A549 (cell line): ENCODE data around the gene NTF3. TPM values are rescaled to one million over a fixed set of nuclear protein-coding genes. Genes with fewer than 3 reads are reported as not detected.

ENCODE experiments used
- ATAC-seq, 2 experiments: fragments of 200-7000 bp in 1 of 2; fragments of >200 bp in 1 of 2; cut with Nextera tagmentation in 1 of 2; cut with Tn5 transposase in 1 of 2; 3 replicates each; pipeline versions ENCODE4 v1.8.0 to v1.9.1; 2018 to 2020; ENCODE audit warnings: mild to moderate bottlenecking in 1 of 2, moderate library complexity in 1 of 2
- CTCF ChIA-PET: fragments of 300-600 bp; sonication (Branson Sonifier 250); formaldehyde crosslinking; extraction: SDS; loops from one replicate; lab custom pipeline; 2021; ENCODE audit warnings: antibody characterized with exemption, inconsistent platforms; lab: Yijun Ruan, JAX
- POLR2A ChIA-PET: fragments of 350-600 bp; formaldehyde crosslinking; extraction: SDS; loops from one replicate; lab custom pipeline; 2021; ENCODE audit warnings: antibody characterized with exemption, inconsistent platforms; lab: Yijun Ruan, JAX
- DNase-seq, 2 experiments: peaks; one replicate each; pipeline versions ENCODE4 v3.0.0 to v3.0.0-alpha.2; 2011 to 2016; ENCODE audit warnings: low read depth in 1 of 2, low spot score in 1 of 2
- FAIRE-seq: peaks from 2 replicates; lab custom pipeline; 2011; peaks lifted over from hg19 to GRCh38; lab: Jason Lieb, UNC
- H3K27ac ChIP-seq, 2 experiments: fragments of >200 bp; sonication (Bioruptor Twin); formaldehyde crosslinking; 3 replicates each; pipeline ENCODE4 v1.5.1; 2016 to 2017
- H3K4me1 ChIP-seq: fragments of >200 bp; sonication (Bioruptor Twin); formaldehyde crosslinking; 3 replicates; pipeline ENCODE4 v1.6.1; 2016
- H3K4me2 ChIP-seq: fragments of >200 bp; sonication (Bioruptor Twin); formaldehyde crosslinking; 3 replicates; pipeline ENCODE4 v1.6.1; 2016
- H3K4me3 ChIP-seq: fragments of >200 bp; sonication (Bioruptor Twin); formaldehyde crosslinking; 3 replicates; pipeline ENCODE4 v1.5.1; 2016
- H3K9me3 ChIP-seq: fragments of >200 bp; sonication (Bioruptor Twin); formaldehyde crosslinking; 3 replicates; pipeline ENCODE4 v1.6.1; 2016
- ATOH8 ChIP-seq: fragments of 250-450 bp; sonication (Bioruptor Pico); IDR thresholded peaks from 2 replicates; pipeline ENCODE4 v1.5.0; 2020; ENCODE audit warnings: low read depth, mild to moderate bottlenecking, moderate library complexity
- CBX2 ChIP-seq: fragments of 200-600 bp; sonication (generic); IDR thresholded peaks from 2 replicates; pipeline ENCODE4 v1.6.1; 2016; ENCODE audit warnings: low read depth, mild to moderate bottlenecking, borderline replicate concordance
- CEBPB ChIP-seq, 2 experiments: fragments of >200 bp in 1 of 2; sonication (Bioruptor Twin) in 1 of 2; formaldehyde crosslinking in 1 of 2; IDR thresholded peaks; 2 replicates each; pipeline ENCODE4 v1.6.1; 2012 to 2016
- E2F6 ChIP-seq: IDR thresholded peaks from 2 replicates; pipeline ENCODE4 v1.6.1; 2012; ENCODE audit warnings: low read depth, borderline replicate concordance
- EHMT2 ChIP-seq: fragments of 200-600 bp; sonication (generic); IDR thresholded peaks from 2 replicates; pipeline ENCODE4 v1.6.1; 2016; ENCODE audit warnings: antibody characterized with exemption, low read depth, mild to moderate bottlenecking, moderate library complexity
- EP300 ChIP-seq, 2 experiments: fragments of >200 bp; sonication (Bioruptor Twin); formaldehyde crosslinking; IDR thresholded peaks; 2 replicates in 1 of 2; 3 replicates in 1 of 2; pipeline ENCODE4 v1.6.1; 2016 to 2017
- ESRRA ChIP-seq: fragments of 150-350 bp; IDR thresholded peaks from 2 replicates; pipeline ENCODE4 v1.6.1; 2014; ENCODE audit warnings: mild to moderate bottlenecking, low read length, borderline replicate concordance
- FOSB ChIP-seq: fragments of 250-450 bp; sonication (Bioruptor Pico); IDR thresholded peaks from 2 replicates; pipeline ENCODE4 v1.5.0; 2020; ENCODE audit warnings: mild to moderate bottlenecking, moderate library complexity
- GATA3 ChIP-seq: IDR thresholded peaks from 2 replicates; pipeline ENCODE4 v1.6.1; 2012; ENCODE audit warnings: borderline replicate concordance
- HDAC2 ChIP-seq: fragments of 200-600 bp; sonication (generic); IDR thresholded peaks from 2 replicates; pipeline ENCODE4 v1.6.1; 2016
- HOXB13 ChIP-seq: fragments of 250-450 bp; sonication (Bioruptor Pico); IDR thresholded peaks from 2 replicates; pipeline ENCODE4 v1.5.0; 2020; ENCODE audit warnings: low read depth, mild to moderate bottlenecking, moderate library complexity
- HOXB5 ChIP-seq: fragments of 250-450 bp; sonication (Bioruptor Pico); IDR thresholded peaks from 2 replicates; pipeline ENCODE4 v1.5.0; 2020; ENCODE audit warnings: mild to moderate bottlenecking, moderate library complexity
- JUN ChIP-seq, 2 experiments: fragments of >200 bp; sonication (Bioruptor Twin); formaldehyde crosslinking; IDR thresholded peaks; 2 replicates in 1 of 2; 3 replicates in 1 of 2; pipeline ENCODE4 v1.6.1; 2016 to 2017
- MYC ChIP-seq: IDR thresholded peaks from 2 replicates; pipeline ENCODE4 v1.6.1; 2012; ENCODE audit warnings: mild to moderate bottlenecking, inconsistent platforms, low read length, improper control_type of control experiment, borderline replicate concordance
- NFE2L2 ChIP-seq: fragments of 150-350 bp; conservative IDR thresholded peaks from 2 replicates; pipeline ENCODE4 v1.6.1; 2014; ENCODE audit warnings: low read length
- NPAS2 ChIP-seq: fragments of 250-450 bp; sonication (Bioruptor Pico); IDR thresholded peaks from 2 replicates; pipeline ENCODE4 v1.8.0; 2022; ENCODE audit warnings: mild to moderate bottlenecking, moderate library complexity, borderline replicate concordance
- NR3C1 ChIP-seq: fragments of >200 bp; sonication (Bioruptor Twin); formaldehyde crosslinking; IDR thresholded peaks from 3 replicates; pipeline ENCODE4 v1.6.1; 2017
- PBX3 ChIP-seq: IDR thresholded peaks from 2 replicates; pipeline ENCODE4 v1.6.1; 2012
- PHF8 ChIP-seq: fragments of 200-600 bp; sonication (generic); IDR thresholded peaks from 2 replicates; pipeline ENCODE4 v1.6.1; 2016; ENCODE audit warnings: low read depth, mild to moderate bottlenecking, antibody characterized with exemption, moderate library complexity, borderline replicate concordance
- POLR2AphosphoS2 ChIP-seq: conservative IDR thresholded peaks from 2 replicates; pipeline ENCODE4 v1.6.1; 2012; ENCODE audit warnings: low read length, improper control_type of control experiment, inconsistent platforms
- RARB ChIP-seq: fragments of 250-450 bp; sonication (Bioruptor Pico); IDR thresholded peaks from 2 replicates; pipeline ENCODE4 v1.8.0; 2021; ENCODE audit warnings: mild to moderate bottlenecking, moderate library complexity
- RCOR1 ChIP-seq: fragments of 150-350 bp; IDR thresholded peaks from 2 replicates; pipeline ENCODE4 v1.6.1; 2014; ENCODE audit warnings: antibody characterized with exemption, low read length, low read depth
- RNF2 ChIP-seq: fragments of 200-600 bp; sonication (generic); IDR thresholded peaks from 2 replicates; pipeline ENCODE4 v1.6.1; 2016; ENCODE audit warnings: low read depth, mild to moderate bottlenecking, antibody characterized with exemption, moderate library complexity, borderline replicate concordance
- TP53 ChIP-seq: fragments of 250-450 bp; sonication (Bioruptor Pico); IDR thresholded peaks from 2 replicates; pipeline ENCODE4 v1.5.0; 2021; ENCODE audit warnings: mild to moderate bottlenecking, moderate library complexity
- USF2 ChIP-seq: fragments of 450-650 bp; IDR thresholded peaks from 2 replicates; pipeline ENCODE4 v1.6.1; 2014; ENCODE audit warnings: antibody characterized with exemption
- ZSCAN20 ChIP-seq: fragments of 250-450 bp; sonication (Bioruptor Pico); IDR thresholded peaks from 2 replicates; pipeline ENCODE4 v1.8.0; 2022; ENCODE audit warnings: mild to moderate bottlenecking, moderate library complexity
- WGBS: methylation state at CpG from one replicate; pipeline ENCODE4 v1.1.6; 2017; ENCODE audit errors: missing lambda C conversion rate; 5-methylcytosine and 5-hydroxymethylcytosine counted together
- polyA plus RNA-seq, 4 experiments: library from polyadenylated mRNA; depleted of rRNA in 3 of 4; stranded (reverse); fragments of >200 nt; fragmentation: RNase III in 1 of 4; extraction: RNeasy Plus Mini Kit Qiagen cat#74134 plus additional on column Dnase treatment in 1 of 4; gene quantifications; 2 replicates in 3 of 4; 3 replicates in 1 of 4; pipeline ENCODE4 v1.2.3, GENCODE V29; 2011 to 2017

NTF3 gene
- polyA plus RNA-seq, 2 of the 4 experiments (the other 2 are of a cell fraction): not detected

- no peak overlapping the region for H3K4me2 ChIP-seq
- H3K9me3 ChIP-seq: no peaks in the 10 kb centered on the region
- ChIA-PET POLR2A (no interaction called here), CTCF (interaction anchor here (0.6 to 1.5 kb wide), 2 partner anchors 22 to 375 kb away, joined by 3 read pairs; no protein-coding TSS in a partner anchor)
- H3K4me1 ChIP-seq: no peaks in the 10 kb centered on the region
- ATAC-seq: no peak
- no peak overlapping the region for H3K27ac ChIP-seq
- no peak for TF ChIP-seq NPAS2 (CRISPR knock-in tag)
- no peak for TF ChIP-seq HDAC2
- TF ChIP-seq GATA3: no peak
- TF ChIP-seq ATOH8 (CRISPR knock-in tag): no peak
- no peak for TF ChIP-seq MYC
- TF ChIP-seq CBX2: no peak
- no peak for TF ChIP-seq PBX3
- no peak for TF ChIP-seq NFE2L2
- no peak for TF ChIP-seq E2F6
- TF ChIP-seq JUN (IDR thresholded peaks at IDR 0.05): no peak
- TF ChIP-seq ZSCAN20 (CRISPR knock-in tag): no peak
- no peak for TF ChIP-seq PHF8
- TF ChIP-seq TP53 (CRISPR knock-in tag): no peak
- no peak for TF ChIP-seq EHMT2
- no peak for TF ChIP-seq HOXB13 (CRISPR knock-in tag)
- no peak for TF ChIP-seq CEBPB (IDR thresholded peaks at IDR 0.05)
- WGBS: 3% methylated on average over 12 of the region's 12 CpGs
- H3K4me3 ChIP-seq: no peak overlapping the region
- FAIRE-seq: no peak
- DNase-seq: no peak
Measured at GRCh38 chr12:5458229-5459050, 26.5 kb downstream of the NTF3 start.

- H3K4me2 ChIP-seq: no peak overlapping the region
- 12% methylated on average over 10 of the region's 10 CpGs for WGBS
- ChIA-PET POLR2A (no interaction called here), CTCF (interaction anchor here (1.5 kb wide), 1 partner anchor 23 kb away, joined by 3 read pairs; no protein-coding TSS in a partner anchor)
- no peak overlapping the region for H3K4me3 ChIP-seq
- H3K27ac ChIP-seq: no peak overlapping the region
- TF ChIP-seq RARB (CRISPR knock-in tag) (no peak), NR3C1 (no peak), ZSCAN20 (CRISPR knock-in tag) (no peak), NPAS2 (CRISPR knock-in tag) (no peak), EP300 (IDR thresholded peaks at IDR 0.05) (no peak), POLR2AphosphoS2 (no peak), USF2 (no peak), FOSB (CRISPR knock-in tag) (no peak), CBX2 (no peak), RNF2 (no peak), JUN (IDR thresholded peaks at IDR 0.05) (no peak), EHMT2 (no peak), HOXB5 (CRISPR knock-in tag) (no peak), ESRRA (no peak), RCOR1 (no peak)
- DNase-seq: no peak
- no peak for ATAC-seq
- H3K4me1 ChIP-seq: no peaks in the 10 kb centered on the region
- H3K9me3 ChIP-seq: no peaks in the 10 kb centered on the region
- no peak for FAIRE-seq
Measured at GRCh38 chr12:5459051-5459782, 27.3 kb downstream of the NTF3 start.
